Heart left ventricle (tissue), 16 donors: ENCODE results near the gene ARL8B. TPM values are rescaled to one million over a fixed set of nuclear protein-coding genes. Genes with fewer than 3 reads are reported as not detected.

Experiments used
- ATAC-seq, 4 donors: fragments of 200-7000 bp; cut with Tn5 transposase; one replicate each; pipeline ENCODE4 v1.9.1; 2020 to 2022; ENCODE audit warnings: moderate library complexity in 4 of 4, mild to moderate bottlenecking in 3 of 4, moderate number of reproducible peaks in 1 of 4
- DNase-seq, 5 donors: peaks; one replicate each; pipeline ENCODE4 v3.0.0-alpha.2; 2020
- H3K27ac ChIP-seq, 12 donors: fragments of 200-600 bp; sonication (generic) in 4 of 12; one replicate each; pipeline versions ENCODE4 v1.5.0 to v1.8.0; 2016 to 2022; ENCODE audit warnings: mild to moderate bottlenecking in 2 of 12
- H3K27me3 ChIP-seq, 9 donors: fragments of 200-600 bp; sonication (generic) in 2 of 9; one replicate each; pipeline versions ENCODE4 v1.5.1 to v1.8.0; 2016 to 2022; ENCODE audit warnings: mild to moderate bottlenecking in 3 of 9
- H3K36me3 ChIP-seq, 9 donors: fragments of 200-600 bp; sonication (generic) in 2 of 9; one replicate each; pipeline versions ENCODE4 v1.5.0 to v1.8.0; 2018 to 2022; ENCODE audit warnings: mild to moderate bottlenecking in 2 of 9
- H3K4me1 ChIP-seq, 12 donors: fragments of 200-600 bp; sonication (generic) in 4 of 12; one replicate each; pipeline versions ENCODE4 v1.5.0 to v1.8.0; 2016 to 2022; ENCODE audit warnings: mild to moderate bottlenecking in 3 of 12
- H3K4me3 ChIP-seq, 12 donors: fragments of 200-600 bp; sonication (generic) in 4 of 12; one replicate each; pipeline versions ENCODE4 v1.5.0 to v1.8.0; 2017 to 2022; ENCODE audit warnings: mild to moderate bottlenecking in 9 of 12, moderate library complexity in 4 of 12
- H3K9me3 ChIP-seq, 12 donors: fragments of 200-600 bp; sonication (generic) in 4 of 12; one replicate each; pipeline versions ENCODE4 v1.5.0 to v1.8.0; 2016 to 2022; ENCODE audit warnings: mild to moderate bottlenecking in 1 of 12
- CTCF ChIP-seq, 12 donors: fragments of 200-600 bp; sonication (generic) in 4 of 12; IDR thresholded peaks; one replicate each; pipeline versions ENCODE4 v1.5.0 to v1.8.0; 2018 to 2022; ENCODE audit warnings: antibody characterized with exemption in 12 of 12, mild to moderate bottlenecking in 5 of 12
- POLR2A ChIP-seq, 2 donors: fragments of 450-650 bp; IDR thresholded peaks; one replicate each; pipeline ENCODE4 v1.6.1; 2017; ENCODE audit warnings: antibody characterized with exemption in 2 of 2, mild to moderate bottlenecking in 2 of 2, moderate library complexity in 2 of 2
- WGBS, 4 donors: extraction: QIAGEN DNeasy Blood & Tissue Kit in 2 of 4; methylation state at CpG; one replicate each; pipeline versions ENCODE4 v1.1.5 to v1.1.7; 2013 to 2018; 5-methylcytosine and 5-hydroxymethylcytosine counted together
- intact Hi-C, 10 donors: fragments of 100-400 bp; cut with DNase I; formaldehyde crosslinking; loops; one replicate each; pipeline versions ENCODE4 v1.11.1 to v1.14.2; 2022
- polyA plus RNA-seq, 2 donors: library from polyadenylated mRNA; stranded (reverse); fragments of 200-250 nt; gene quantifications; one replicate each; pipeline ENCODE4 v1.2.3, GENCODE V29; 2013
- total RNA-seq, 9 donors: library from RNA; depleted of rRNA in 2 of 9; stranded (reverse); fragments of >200 nt in 2 of 9; fragmentation: NEBNext Ultra II Directional in 3 of 9; extraction: Animal tissue kit (Norgen Biotek cat#: 25700) in 3 of 9; gene quantifications; one replicate each; pipeline versions ENCODE4 v1.1.0 to v1.2.4, GENCODE V29; 2016 to 2023
- donor health status: ischemic (EF 13 %, LVEDD 7.1; RV severe dilation, severe dysfunction).
- donor health status: healthy with polysubstance abuse.
- donor health status: DM: no; HTN: yes; CAD: no.
- donor health status: DM: no; HTN: no; CAD: no.
- donor health status: ischemic (EF 25% LVEDD 6.9; RV normal size, moderate dysfunction).
- donor health status: ischemic (EF 25% LVEDD 5.7; RV mildly dilated, moderate dysfunction).
- donor health status: healthy.
- donor health status: DM: yes; HTN: yes; CAD: no.
- donor health status: ischemic (EF 35%, LVEDD 5.7; RV mildly dilated, moderate dysfunction).
- donor health status: nonischemic (EF 11% LVEDD 7.7; RV severe dilation, severe dysfunction).
- donor health status: DM: yes; HTN: yes; CAD: no.
- donor health status: PGD.
- donor health status: ischemic (EF 29% LVEDD 5.4; RV normal size, mild dysfunction).
- donor health status: nonischemic (EF 23%, LVEDD 6.1; RV moderate dilation, normal function).

ARL8B gene
- total and polyA plus RNA-seq, 11 donors = 32.9 to 106 (median 64.0) TPM

GRCh38 chr3:5214352-5214751, 92.3 kb downstream of the ARL8B start:
- TF ChIP-seq CTCF (IDR thresholded peaks at IDR 0.05) (no peak), POLR2A (IDR thresholded peaks at IDR 0.05) (no peak)
- WGBS, 4 donors = 77 to 86% (median 79%) methylated on average over 9 of the region's 9 CpGs
- peaks cover 0 to 100% (median 90%) of the 10 kb centered on the region in 9 donors for H3K36me3 ChIP-seq

GRCh38 chr3:5217824-5218595, 95.9 kb downstream of the ARL8B start:
- no peak overlapping the region for H3K27ac ChIP-seq
- no peak for TF ChIP-seq POLR2A (IDR thresholded peaks at IDR 0.05)
- TF ChIP-seq CTCF (IDR thresholded peaks at IDR 0.05) = no peak
- peak in 1 of 5 donors; percentile 29 for DNase-seq
- ATAC-seq = peak in 2 of 4 donors; percentile 18 to 22
- H3K27me3 ChIP-seq = no peaks in the 10 kb centered on the region
- 67 to 74% (median 70%) methylated on average over 9 of the region's 9 CpGs for WGBS, 4 donors
- no peaks in the 10 kb centered on the region for H3K9me3 ChIP-seq
- peaks cover 0 to 14% (median 0%) of the 10 kb centered on the region in 12 donors for H3K4me1 ChIP-seq
- intact Hi-C loops = no loop called here
- H3K4me3 ChIP-seq = no peak overlapping the region
- H3K36me3 ChIP-seq = peaks cover 0 to 73% (median 55%) of the 10 kb centered on the region in 9 donors

More at GRCh38 chr3:5214352-5214751, 92.3 kb downstream of the ARL8B start:
- no peak overlapping the region for H3K27ac ChIP-seq
- ATAC-seq (no peak), DNase-seq (no peak)
- intact Hi-C loops = no loop called here
- H3K9me3 ChIP-seq = no peaks in the 10 kb centered on the region
- H3K4me1 ChIP-seq = peaks cover 0 to 14% (median 0%) of the 10 kb centered on the region in 12 donors
- H3K27me3 ChIP-seq = no peaks in the 10 kb centered on the region
- no peak overlapping the region for H3K4me3 ChIP-seq

DNA sequence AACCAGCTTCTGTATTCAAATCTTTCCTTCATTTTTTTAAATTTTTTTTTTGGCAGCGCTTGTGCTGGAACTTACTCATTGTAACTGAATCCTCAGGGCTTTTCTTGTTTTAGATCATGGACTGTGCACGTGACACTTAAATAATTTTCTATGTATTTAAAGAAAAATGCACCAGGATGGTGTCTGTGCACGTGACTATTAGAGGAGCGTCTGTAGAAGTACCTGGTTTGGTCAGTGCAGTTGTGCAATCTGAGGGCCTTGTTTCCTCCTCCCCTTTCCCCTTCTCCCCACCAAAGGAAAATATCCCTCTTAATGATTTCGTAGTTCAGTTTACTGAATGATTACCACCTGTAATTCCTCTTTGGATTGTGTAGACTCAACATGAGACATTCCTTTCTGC, 96.7 kb downstream of the ARL8B start:
- H3K36me3 ChIP-seq = peaks cover 0 to 65% (median 47%) of the 10 kb centered on the region in 9 donors

More for the DNA sequence above, 96.7 kb downstream of the ARL8B start:
- no peak for TF ChIP-seq CTCF (IDR thresholded peaks at IDR 0.05)
- no peak for TF ChIP-seq POLR2A (IDR thresholded peaks at IDR 0.05)
- Histone ChIP-seq H3K4me1 (peaks cover 0 to 14% (median 0%) of the 10 kb centered on the region in 12 donors), H3K27ac (no peak overlapping the region), H3K9me3 (no peaks in the 10 kb centered on the region), H3K4me3 (no peak overlapping the region), H3K27me3 (no peaks in the 10 kb centered on the region)
- no peak for ATAC-seq
- no peak for DNase-seq
- WGBS, 4 donors = 78 to 84% (median 81%) methylated on average over 5 of the region's 5 CpGs
- intact Hi-C loops = no loop called here
